Right cardiac atrium (tissue), 5 donors: ENCODE data around the gene CYLD. TPM values are rescaled to one million over a fixed set of nuclear protein-coding genes. Genes with fewer than 3 reads are reported as not detected.

Experiments used
- ATAC-seq, 2 donors: fragments of 200-7000 bp; cut with Tn5 transposase; one replicate each; pipeline versions ENCODE4 v1.8.0 to v1.9.1; 2020; ENCODE audit warnings: moderate library complexity in 2 of 2, mild to moderate bottlenecking in 1 of 2
- DNase-seq, 3 donors: peaks; one replicate each; pipeline ENCODE4 v3.0.0-alpha.2; 2020
- H3K27ac ChIP-seq: one replicate; pipeline ENCODE4 v1.5.1; 2013; ENCODE audit warnings: mild to moderate bottlenecking, low read length, control low read depth, moderate library complexity
- H3K27me3 ChIP-seq: one replicate; pipeline ENCODE4 v1.6.1; 2013; ENCODE audit not compliant: control insufficient read depth, insufficient read depth
- H3K4me1 ChIP-seq: one replicate; pipeline ENCODE4 v1.6.1; 2013; ENCODE audit warnings: low read length; ENCODE audit not compliant: control insufficient read depth, insufficient read depth
- H3K4me3 ChIP-seq: one replicate; pipeline ENCODE4 v1.5.1; 2013; ENCODE audit warnings: low read length, control low read depth
- H3K9me3 ChIP-seq: one replicate; pipeline ENCODE4 v1.6.1; 2013; ENCODE audit warnings: low read length; ENCODE audit not compliant: control insufficient read depth
- WGBS: extraction: QIAGEN DNeasy Blood & Tissue Kit; methylation state at CpG from one replicate; pipeline ENCODE4 v1.1.7; 2013; 5-methylcytosine and 5-hydroxymethylcytosine counted together
- intact Hi-C, 4 donors: fragments of 100-400 bp; cut with DNase I; formaldehyde crosslinking; loops; one replicate each; pipeline versions ENCODE4 v1.11.0 to v1.14.0; 2022 to 2023
- polyA plus RNA-seq: library from polyadenylated mRNA; stranded (reverse); fragments of 200-250 nt; gene quantifications from one replicate; pipeline ENCODE4 v1.2.3, GENCODE V29; 2013
- total RNA-seq, 4 donors: library from RNA; stranded (reverse); fragmentation: NEBNext Ultra II Directional; extraction: Animal tissue kit (Norgen Biotek cat#: 25700); gene quantifications; one replicate each; pipeline ENCODE4 v1.2.1, GENCODE V29; 2021
- donor health status: healthy with polysubstance abuse.
- donor health status: DM: no; HTN: yes; CAD: no.
- donor health status: DM: no; HTN: no; CAD: no.
- donor health status: DM: no; HTN: yes; CAD: no; lungs with severe emphysema.
- donor health status: DM: yes; HTN: yes; CAD: no.

CYLD gene
- total and polyA plus RNA-seq, 5 donors = 10.0 to 35.7 (median 32.9) TPM

DNA sequence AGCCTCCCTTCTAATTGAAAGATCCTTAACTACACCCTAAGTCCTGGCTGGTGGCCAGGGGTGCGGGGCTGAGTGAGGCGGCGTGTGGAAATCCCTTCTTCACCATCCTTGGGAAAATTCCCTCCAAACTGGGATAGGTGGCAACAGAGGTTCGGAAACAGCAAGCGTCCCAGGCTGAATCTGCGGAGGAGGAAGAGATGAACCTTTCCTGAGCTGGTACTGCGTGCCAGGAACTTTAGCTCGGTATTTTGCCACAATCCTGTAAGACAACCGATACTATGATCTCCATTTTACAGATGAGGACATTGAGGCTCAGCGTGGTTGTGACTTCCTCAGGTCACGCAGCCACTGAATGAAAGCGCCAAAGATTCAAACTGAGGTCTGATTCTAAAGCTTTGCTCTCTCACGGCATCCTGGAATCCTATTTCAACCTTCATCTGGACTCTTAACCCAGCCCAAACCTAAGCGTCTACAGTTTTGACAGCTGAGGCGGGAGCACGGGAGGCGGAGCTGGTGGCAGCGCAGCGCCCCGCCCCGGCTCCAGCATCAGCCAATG lies 583 bp upstream of the CYLD start:
- DNase-seq (peak; percentile 45 to 70 (median 61)), ATAC-seq (no peak)
- intact Hi-C loops = no loop called here
- H3K9me3 ChIP-seq = no peaks in the 10 kb centered on the region
- H3K4me3 ChIP-seq = peak overlapping the region; percentile 48
- H3K4me1 ChIP-seq = no peaks in the 10 kb centered on the region
- H3K27me3 ChIP-seq = no peaks in the 10 kb centered on the region
- WGBS = 7% methylated on average over 21 of the region's 21 CpGs
- H3K27ac ChIP-seq = peak overlapping the region; percentile 50

- 2% methylated on average over 28 of the region's 28 CpGs for WGBS
Measured at GRCh38 chr16:50742576-50743200, 802 bp downstream of the CYLD start.

DNA sequence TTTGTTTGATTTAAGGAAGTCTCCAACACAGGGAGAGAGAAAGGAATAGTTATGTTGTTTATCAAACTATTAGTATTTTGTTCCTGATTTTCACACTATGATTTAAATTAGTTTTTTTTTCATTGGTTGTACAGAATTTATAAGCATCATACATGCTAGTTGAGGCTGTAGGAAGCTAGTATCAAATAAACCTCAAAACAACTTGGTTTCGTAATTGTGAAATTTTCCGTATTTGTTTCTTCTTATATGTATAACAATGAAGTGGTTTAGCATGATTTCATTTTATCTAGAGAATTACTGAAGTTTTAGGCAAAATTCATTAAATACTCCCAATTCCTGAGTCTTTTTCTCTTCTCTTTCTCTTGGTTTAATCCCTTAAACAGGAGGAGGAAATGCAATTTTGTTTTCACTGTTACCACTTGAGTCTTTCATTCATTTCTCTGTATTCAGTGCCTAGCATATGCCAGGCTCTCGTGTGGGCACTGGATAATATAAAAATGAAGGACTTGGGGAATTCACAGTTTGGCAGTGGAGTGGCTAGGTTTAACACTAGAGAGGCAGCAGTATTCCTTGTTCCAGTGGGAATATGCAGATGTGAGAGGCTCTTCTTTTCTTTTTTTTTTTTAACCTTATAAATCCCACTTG lies 1.8 kb downstream of the CYLD start:
- ATAC-seq (no peak), DNase-seq (no peak)
- H3K27me3 ChIP-seq = no peaks in the 10 kb centered on the region
- WGBS = 62% methylated on average over 3 of the region's 3 CpGs
- no peak overlapping the region for H3K27ac ChIP-seq
- H3K4me3 ChIP-seq = no peak overlapping the region
- intact Hi-C loops = no loop called here
- H3K4me1 ChIP-seq = no peaks in the 10 kb centered on the region
- H3K9me3 ChIP-seq = no peaks in the 10 kb centered on the region

More at GRCh38 chr16:50742576-50743200, 802 bp downstream of the CYLD start:
- DNase-seq = peak in 2 of 3 donors; percentile 37 to 77
- Histone ChIP-seq H3K4me3 (peak overlapping the region; percentile 94), H3K4me1 (no peaks in the 10 kb centered on the region), H3K27me3 (no peaks in the 10 kb centered on the region), H3K27ac (peak overlapping the region; percentile 65), H3K9me3 (no peaks in the 10 kb centered on the region)
- no peak for ATAC-seq
- intact Hi-C loops = no loop called here

GRCh38 chr16:50744881-50745280 lies 3.0 kb downstream of the CYLD start:
- no peak for ATAC-seq
- WGBS = 62% methylated on average over 3 of the region's 3 CpGs

DNA sequence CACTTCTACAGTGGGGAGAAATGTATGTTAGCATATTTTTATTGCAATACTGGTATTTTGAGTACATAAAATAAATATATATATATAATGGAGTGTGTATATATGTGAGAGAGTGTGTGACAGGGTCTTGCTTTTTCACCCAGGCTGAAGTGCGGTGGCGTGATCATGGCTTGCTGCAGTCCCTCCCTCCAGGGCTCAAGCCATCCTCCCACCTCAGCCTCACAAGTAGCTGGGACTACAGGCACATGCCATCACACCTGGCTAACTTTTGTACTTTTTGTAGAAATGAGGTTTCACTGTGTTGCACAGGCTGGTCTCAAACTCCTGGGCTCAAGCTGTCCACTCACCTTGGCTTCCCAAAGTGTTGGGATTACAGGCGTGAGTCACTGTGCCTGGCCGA lies 4.1 kb downstream of the CYLD start:
- no peaks in the 10 kb centered on the region for H3K9me3 ChIP-seq
- no peak for ATAC-seq
- intact Hi-C loops = no loop called here
- WGBS = 93% methylated on average over 4 of the region's 4 CpGs
- no peaks in the 10 kb centered on the region for H3K4me1 ChIP-seq
- no peak for DNase-seq
- no peak overlapping the region for H3K27ac ChIP-seq
- no peak overlapping the region for H3K4me3 ChIP-seq
- no peaks in the 10 kb centered on the region for H3K27me3 ChIP-seq

More at GRCh38 chr16:50744881-50745280, 3.0 kb downstream of the CYLD start:
- Histone ChIP-seq H3K9me3 (no peaks in the 10 kb centered on the region), H3K4me1 (no peaks in the 10 kb centered on the region), H3K27me3 (no peaks in the 10 kb centered on the region), H3K27ac (no peak overlapping the region), H3K4me3 (no peak overlapping the region)
- intact Hi-C loops = no loop called here
- no peak for DNase-seq

DNA sequence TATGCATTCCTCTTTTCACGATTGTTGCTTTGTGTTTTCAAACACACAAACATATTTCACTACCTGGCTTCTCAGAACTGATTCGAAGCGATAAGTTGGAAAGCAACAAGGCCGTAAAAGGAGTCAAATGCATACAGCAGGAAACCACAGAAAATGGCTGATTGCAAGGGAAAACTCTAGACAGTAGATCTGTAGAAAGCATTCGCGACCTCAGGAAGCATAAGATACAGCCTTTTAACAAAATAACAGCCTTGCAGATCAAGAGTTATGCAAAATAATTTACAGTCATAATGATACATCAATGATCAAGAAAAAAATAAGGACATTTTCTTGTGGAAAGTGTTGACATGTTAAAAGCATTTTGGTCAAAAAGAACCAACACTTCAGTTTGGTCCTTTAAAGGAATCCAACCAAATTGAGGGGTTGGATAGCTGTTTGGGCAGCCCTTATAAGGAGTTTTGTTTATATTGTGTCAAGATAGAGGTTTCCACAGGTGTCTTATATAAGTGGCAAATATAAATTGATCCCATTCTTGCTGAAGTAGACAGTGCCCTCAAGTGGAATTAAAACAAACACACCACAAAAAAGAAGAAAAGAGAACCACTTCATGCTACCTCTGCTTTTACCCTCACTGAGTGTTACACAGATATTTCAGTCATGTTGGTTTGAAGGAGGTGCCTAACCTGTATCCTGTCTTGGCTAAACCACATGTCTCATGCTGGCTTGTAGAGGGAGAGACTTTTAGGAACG lies 5.5 kb downstream of the CYLD start:
- no peak overlapping the region for H3K4me3 ChIP-seq
- no peaks in the 10 kb centered on the region for H3K9me3 ChIP-seq
- DNase-seq = no peak
- no peaks in the 10 kb centered on the region for H3K4me1 ChIP-seq
- H3K27me3 ChIP-seq = no peaks in the 10 kb centered on the region
- H3K27ac ChIP-seq = no peak overlapping the region
- intact Hi-C loops = no loop called here
- 71% methylated on average over 7 of the region's 7 CpGs for WGBS
- peak; percentile 12 to 31 for ATAC-seq

GRCh38 chr16:50751528-50751927 lies 9.6 kb downstream of the CYLD start:
- H3K27me3 ChIP-seq = no peaks in the 10 kb centered on the region
- intact Hi-C loops = no loop called here
- H3K9me3 ChIP-seq = no peaks in the 10 kb centered on the region
- H3K4me3 ChIP-seq = no peak overlapping the region
- DNase-seq (no peak), ATAC-seq (peak in 1 of 2 donors; percentile 65)
- H3K4me1 ChIP-seq = no peaks in the 10 kb centered on the region
- WGBS = 64% methylated on average over 6 of the region's 6 CpGs
- H3K27ac ChIP-seq = no peak overlapping the region

- intact Hi-C loops = no loop called here
- Histone ChIP-seq H3K4me1 (no peaks in the 10 kb centered on the region), H3K27ac (no peak overlapping the region), H3K9me3 (no peaks in the 10 kb centered on the region), H3K4me3 (no peak overlapping the region), H3K27me3 (no peaks in the 10 kb centered on the region)
- DNase-seq = no peak
- WGBS = 83% methylated on average over 4 of the region's 4 CpGs
- ATAC-seq = no peak
Measured at GRCh38 chr16:50752471-50753235, 10.8 kb downstream of the CYLD start.

DNA sequence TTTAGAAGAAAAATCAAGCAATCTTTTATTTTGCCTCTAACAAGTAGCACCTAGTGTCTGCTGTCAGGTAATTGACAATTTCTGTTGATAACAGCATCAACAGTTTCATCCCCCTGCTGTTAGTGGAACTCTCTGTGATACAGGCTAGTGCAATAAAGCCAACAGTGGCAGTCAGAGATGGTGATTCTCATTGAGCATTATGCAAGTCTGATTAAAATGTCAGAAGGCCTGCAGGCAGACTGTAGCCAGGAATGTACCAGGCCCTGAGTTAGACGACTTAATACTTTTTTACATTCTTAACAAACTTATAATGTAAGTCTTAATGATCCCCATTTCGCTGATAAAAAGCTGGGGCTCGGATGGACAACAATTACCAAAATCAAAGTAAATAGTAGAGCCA lies 14.6 kb downstream of the CYLD start:
- Histone ChIP-seq H3K27ac (no peak overlapping the region), H3K4me1 (no peaks in the 10 kb centered on the region), H3K27me3 (no peaks in the 10 kb centered on the region), H3K9me3 (no peaks in the 10 kb centered on the region), H3K4me3 (no peak overlapping the region)
- intact Hi-C loops = no loop called here
- 79% methylated on average over 3 of the region's 3 CpGs for WGBS
- ATAC-seq = no peak
- no peak for DNase-seq

- Histone ChIP-seq H3K27me3 (no peaks in the 10 kb centered on the region), H3K9me3 (no peaks in the 10 kb centered on the region), H3K27ac (no peak overlapping the region), H3K4me3 (no peak overlapping the region), H3K4me1 (no peaks in the 10 kb centered on the region)
- ATAC-seq = no peak
- intact Hi-C loops = no loop called here
- no peak for DNase-seq
- WGBS = 64% methylated on average over 1 of the region's 1 CpG
Measured at GRCh38 chr16:50761267-50761666, 19.4 kb downstream of the CYLD start.
